ENCODE measurements around the gene KRTAP10-6. TPM values are rescaled to one million over a fixed set of nuclear protein-coding genes. Genes with fewer than 3 reads are reported as not detected.
A peak's percentile ranks its signal among the peaks of the same experiment; 100 is the strongest.

Gene KRTAP10-6, protein sequence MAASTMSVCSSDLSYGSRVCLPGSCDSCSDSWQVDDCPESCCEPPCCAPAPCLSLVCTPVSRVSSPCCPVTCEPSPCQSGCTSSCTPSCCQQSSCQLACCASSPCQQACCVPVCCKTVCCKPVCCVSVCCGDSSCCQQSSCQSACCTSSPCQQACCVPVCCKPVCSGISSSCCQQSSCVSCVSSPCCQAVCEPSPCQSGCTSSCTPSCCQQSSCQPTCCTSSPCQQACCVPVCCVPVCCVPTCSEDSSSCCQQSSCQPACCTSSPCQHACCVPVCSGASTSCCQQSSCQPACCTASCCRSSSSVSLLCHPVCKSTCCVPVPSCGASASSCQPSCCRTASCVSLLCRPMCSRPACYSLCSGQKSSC
- total RNA-seq (2014; rRNA removed) (not detected in 2 replicates), Bru-seq, nascent RNA (not detected), BruChase-seq, experiment 1, labeled RNA remaining after a 6-hour chase (percentile 15 among the genes with signal in this experiment), BruChase-seq, experiment 2, labeled RNA remaining after a 2-hour chase (percentile 25 among the genes with signal in this experiment)
- long read RNA-seq: 0 reads

DNA sequence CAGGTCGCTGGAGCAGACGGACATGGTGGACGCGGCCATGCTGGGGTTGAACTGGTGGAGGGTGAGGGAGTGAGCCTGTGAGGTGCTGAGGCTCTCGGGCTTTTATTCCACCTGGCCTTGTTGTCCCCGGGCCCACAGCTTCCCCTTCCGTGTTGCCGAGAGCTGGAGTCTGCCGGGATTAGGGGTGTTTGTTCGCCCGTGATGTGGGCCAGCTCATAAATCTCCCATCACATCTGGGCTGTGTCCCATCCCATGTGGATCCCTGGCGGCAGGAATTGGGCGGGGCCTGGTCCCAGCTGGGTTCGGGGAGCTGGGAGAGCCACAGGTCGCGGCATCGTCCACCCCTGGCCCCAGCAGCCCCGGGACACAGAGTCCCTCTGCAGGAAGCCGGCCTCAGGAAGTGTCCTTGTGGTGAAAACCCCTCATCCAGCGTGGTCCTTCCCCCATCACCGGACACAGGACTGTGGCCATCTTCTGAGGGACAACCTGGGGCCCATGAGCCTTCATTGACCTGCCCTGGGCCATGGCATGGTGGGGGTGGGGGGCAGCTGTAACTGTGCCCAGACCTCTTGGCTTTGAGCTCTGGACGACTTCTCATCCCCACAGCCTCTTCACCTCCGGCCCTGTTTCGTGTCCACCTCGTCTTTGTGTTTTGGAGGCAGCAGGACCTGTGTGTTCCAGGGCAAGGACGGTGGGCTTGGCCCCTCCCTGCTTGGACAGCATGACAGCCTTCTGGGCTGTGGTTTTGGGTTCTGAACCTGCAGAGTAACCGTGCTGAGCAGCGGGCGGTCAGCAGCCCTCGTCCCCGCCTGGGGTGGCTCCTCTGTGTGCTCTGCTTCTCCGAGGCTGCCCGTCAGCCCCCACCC, at the start of gene KRTAP10-6:
Gene KRTAP10-6 (minus strand): TSS at position 60 of the 866 bp plus-strand sequence. CDS start 21 bp downstream, at position 39.
- BruUV-seq (replicated peaks): no TSS peak
- Histone ChIP-seq H3K36me3 (ENCODE audit: low read depth, low read length) (no peaks in the 10 kb centered on the region), H3K4me2 (ENCODE audit: low read length) (no peak within 1 kb of the TSS), H3K27ac (ENCODE audit: low read length) (no peak within 1 kb of the TSS), H3K9ac (ENCODE audit: low read length) (no peak within 1 kb of the TSS), H2AFZ (ENCODE audit: low read length) (no peak within 1 kb of the TSS), H3K9me3 (ENCODE audit: low read length) (no peaks in the 10 kb centered on the region), H3K9me2 (replicated peaks; ENCODE audit: low read length) (no peaks in the 10 kb centered on the region), H3K79me2 (ENCODE audit: low read length) (no peaks in the 10 kb centered on the region), H3K27me3 (ENCODE audit: low read length) (no peaks in the 10 kb centered on the region), H3K4me1 (ENCODE audit: insufficient read depth, low read length) (peaks cover 12% of the 10 kb centered on the region), H3K4me3 (ENCODE audit: low read length) (no peak within 1 kb of the TSS), H4K20me1 (ENCODE audit: low read length) (no peaks in the 10 kb centered on the region), H3F3A (ENCODE audit: low read length, unreplicated experiment) (no peaks in the 10 kb centered on the region)
- no peak for TF ChIP-seq EZH2 (IDR thresholded peaks at IDR 0.05; ENCODE audit: low read length, unreplicated experiment)
- no peak for TF ChIP-seq EZH2phosphoT487 (IDR thresholded peaks at IDR 0.05; ENCODE audit: borderline replicate concordance, low read length)
- TF ChIP-seq, protein P1, sequence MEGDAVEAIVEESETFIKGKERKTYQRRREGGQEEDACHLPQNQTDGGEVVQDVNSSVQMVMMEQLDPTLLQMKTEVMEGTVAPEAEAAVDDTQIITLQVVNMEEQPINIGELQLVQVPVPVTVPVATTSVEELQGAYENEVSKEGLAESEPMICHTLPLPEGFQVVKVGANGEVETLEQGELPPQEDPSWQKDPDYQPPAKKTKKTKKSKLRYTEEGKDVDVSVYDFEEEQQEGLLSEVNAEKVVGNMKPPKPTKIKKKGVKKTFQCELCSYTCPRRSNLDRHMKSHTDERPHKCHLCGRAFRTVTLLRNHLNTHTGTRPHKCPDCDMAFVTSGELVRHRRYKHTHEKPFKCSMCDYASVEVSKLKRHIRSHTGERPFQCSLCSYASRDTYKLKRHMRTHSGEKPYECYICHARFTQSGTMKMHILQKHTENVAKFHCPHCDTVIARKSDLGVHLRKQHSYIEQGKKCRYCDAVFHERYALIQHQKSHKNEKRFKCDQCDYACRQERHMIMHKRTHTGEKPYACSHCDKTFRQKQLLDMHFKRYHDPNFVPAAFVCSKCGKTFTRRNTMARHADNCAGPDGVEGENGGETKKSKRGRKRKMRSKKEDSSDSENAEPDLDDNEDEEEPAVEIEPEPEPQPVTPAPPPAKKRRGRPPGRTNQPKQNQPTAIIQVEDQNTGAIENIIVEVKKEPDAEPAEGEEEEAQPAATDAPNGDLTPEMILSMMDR (conservative IDR thresholded peaks at IDR 0.05; ENCODE audit: low read depth, low read length): no peak
- POLR2A ChIA-PET (ENCODE audit: unreplicated experiment): no interaction called here
- CTCF ChIA-PET: no interaction called here
- ATAC-seq (no peak), DNase-seq (no peak)
- intact Hi-C loops (cut with micrococcal nuclease): no loop called here

DNA sequence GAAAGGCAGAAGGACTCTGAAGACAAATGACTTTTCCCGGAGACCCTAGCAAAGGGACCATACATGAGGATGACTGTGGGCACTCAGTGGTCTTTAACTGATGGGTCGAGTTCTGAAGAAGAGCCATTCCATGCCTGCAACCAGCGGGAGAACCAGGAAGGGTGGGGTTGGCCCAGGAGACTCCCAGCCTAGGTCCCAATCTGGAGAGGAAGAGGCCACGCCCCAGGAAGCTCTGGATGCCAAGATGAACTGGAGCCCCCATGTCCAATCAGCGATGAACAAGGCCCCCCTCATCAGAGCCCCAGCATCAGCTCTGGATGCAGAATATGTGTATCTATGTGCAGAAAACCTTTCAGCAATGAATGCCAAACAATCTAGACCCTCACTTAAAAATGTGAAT, 48.5 kb upstream of the KRTAP10-6 start:
- no peaks in the 10 kb centered on the region for H3K4me1 ChIP-seq (ENCODE audit: insufficient read depth, low read length)
- no peak overlapping the region for H3K4me3 ChIP-seq (ENCODE audit: low read length)
- DNase-seq: no peak
- H3F3A ChIP-seq (ENCODE audit: low read length, unreplicated experiment): no peaks in the 10 kb centered on the region
- H3K27ac ChIP-seq (ENCODE audit: low read length): no peak overlapping the region
- no peak overlapping the region for H3K4me2 ChIP-seq (ENCODE audit: low read length)
- no peaks in the 10 kb centered on the region for H3K9me3 ChIP-seq (ENCODE audit: low read length)
- ChIA-PET POLR2A (ENCODE audit: unreplicated experiment) (no interaction called here), CTCF (no interaction called here)
- H4K20me1 ChIP-seq (ENCODE audit: low read length): no peaks in the 10 kb centered on the region
- no peak overlapping the region for H3K9ac ChIP-seq (ENCODE audit: low read length)
- TF ChIP-seq, protein P1 (conservative IDR thresholded peaks at IDR 0.05; ENCODE audit: low read depth, low read length): no peak
- TF ChIP-seq EZH2 (IDR thresholded peaks at IDR 0.05; ENCODE audit: low read length, unreplicated experiment): no peak
- no peak for TF ChIP-seq EZH2phosphoT487 (IDR thresholded peaks at IDR 0.05; ENCODE audit: borderline replicate concordance, low read length)
- no peaks in the 10 kb centered on the region for H3K79me2 ChIP-seq (ENCODE audit: low read length)
- intact Hi-C loops (cut with micrococcal nuclease): no loop called here
- no peak for ATAC-seq
- H3K36me3 ChIP-seq (ENCODE audit: low read depth, low read length): no peaks in the 10 kb centered on the region
- no TSS peak for BruUV-seq (replicated peaks)
- no peaks in the 10 kb centered on the region for H3K9me2 ChIP-seq (replicated peaks; ENCODE audit: low read length)
- no peak overlapping the region for H2AFZ ChIP-seq (ENCODE audit: low read length)
- H3K27me3 ChIP-seq (ENCODE audit: low read length): no peaks in the 10 kb centered on the region

Data from PC-3 (cell line).